Activated T-helper 17 cell treated with anti-CD3 and anti-CD28 coated beads, Interleukin-2, amount 50 U/mL, for 72 hours (primary cell): ENCODE measurements around the gene OR4D6. TPM values are rescaled to one million over a fixed set of nuclear protein-coding genes. Genes with fewer than 3 reads are reported as not detected.
A peak's percentile ranks its signal among the peaks of the same experiment; 100 is the strongest.
"Not testable (repeated sequence)": the region's sequence is repeated elsewhere in the genome, so short reads cannot be mapped to it uniquely, and the experiment has no call there.

Experiments
- ATAC-seq: fragments of 150-1000 bp; cut with Tn5 transposase; replicated peaks from 2 replicates; pipeline ENCODE4 v1.10.0; 2021; ENCODE audit warnings: mild to moderate bottlenecking, moderate library complexity
- H3K27ac Mint-ChIP-seq: one replicate; pipeline ENCODE4 v1.8.0; 2022; ENCODE audit warnings: mixed read lengths
- H3K27me3 Mint-ChIP-seq: one replicate; pipeline ENCODE4 v1.8.0; 2022; ENCODE audit warnings: mixed read lengths
- H3K36me3 Mint-ChIP-seq: one replicate; pipeline ENCODE4 v1.8.0; 2022; ENCODE audit warnings: low read depth, mild to moderate bottlenecking, mixed read lengths
- H3K4me1 Mint-ChIP-seq: one replicate; pipeline ENCODE4 v1.8.0; 2022; ENCODE audit warnings: mixed read lengths
- H3K4me3 Mint-ChIP-seq: one replicate; pipeline ENCODE4 v1.8.0; 2022; ENCODE audit warnings: mild to moderate bottlenecking, mixed read lengths
- H3K9me3 Mint-ChIP-seq: one replicate; pipeline ENCODE4 v1.8.0; 2022; ENCODE audit warnings: mixed read lengths
- total RNA-seq, 2 donors: library from RNA; stranded (reverse); gene quantifications; one replicate each; pipeline ENCODE4 v1.2.3, GENCODE V29; 2022

The OR4D6 gene
- total RNA-seq: not detected

GRCh38 chr11:59456661-59457060 is at the start of gene OR4D6:
Gene OR4D6 (plus strand): TSS chr11:59456961. CDS start chr11:59456961, 0 bp downstream.
- ATAC-seq: no peak

GRCh38 chr11:59413646-59414045 is 43.1 kb upstream of the OR4D6 start:
- ATAC-seq: no peak
- H3K9me3 Mint-ChIP-seq: peaks cover 10% of the 10 kb centered on the region
- no peaks in the 10 kb centered on the region for H3K36me3 Mint-ChIP-seq
- no peaks in the 10 kb centered on the region for H3K4me1 Mint-ChIP-seq
- peaks cover 29% of the 10 kb centered on the region for H3K27me3 Mint-ChIP-seq
- H3K4me3 Mint-ChIP-seq: no peak overlapping the region
- H3K27ac Mint-ChIP-seq: no peak overlapping the region

More at GRCh38 chr11:59456661-59457060, at the start of gene OR4D6:
- Mint-ChIP-seq H3K9me3 (no peaks in the 10 kb centered on the region), H3K4me1 (no peaks in the 10 kb centered on the region), H3K27me3 (peaks cover 22% of the 10 kb centered on the region), H3K4me3 (no peak within 1 kb of the TSS), H3K27ac (no peak within 1 kb of the TSS), H3K36me3 (no peaks in the 10 kb centered on the region)

GRCh38 chr11:59415111-59415510 is 41.6 kb upstream of the OR4D6 start:
- ATAC-seq: no peak
- Mint-ChIP-seq H3K9me3 (peaks cover 3% of the 10 kb centered on the region), H3K4me1 (no peaks in the 10 kb centered on the region), H3K27me3 (peaks cover 29% of the 10 kb centered on the region), H3K27ac (no peak overlapping the region), H3K4me3 (no peak overlapping the region), H3K36me3 (no peaks in the 10 kb centered on the region)

DNA sequence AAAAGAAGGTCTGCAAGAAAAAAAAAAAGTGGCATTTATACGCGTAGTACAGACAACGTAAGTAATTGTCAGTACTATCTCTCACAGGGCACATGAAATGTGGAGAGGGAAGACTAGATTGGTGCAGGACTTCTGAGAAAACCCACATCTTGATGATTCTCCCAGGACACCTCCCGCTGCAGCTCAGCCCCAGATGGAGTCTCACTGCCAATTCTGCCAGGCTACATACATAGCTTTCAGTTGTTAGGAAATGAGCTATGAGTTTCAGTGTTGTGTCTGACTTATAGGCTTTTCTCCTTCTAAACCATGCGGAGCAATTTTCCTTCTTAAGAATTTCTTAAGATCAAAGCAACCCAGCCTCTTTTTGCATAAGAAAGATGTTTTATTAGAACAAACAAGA is 40.1 kb upstream of the OR4D6 start:
- peaks cover 29% of the 10 kb centered on the region for H3K27me3 Mint-ChIP-seq
- no peaks in the 10 kb centered on the region for H3K36me3 Mint-ChIP-seq
- H3K4me1 Mint-ChIP-seq: no peaks in the 10 kb centered on the region
- no peak overlapping the region for H3K4me3 Mint-ChIP-seq
- no peak overlapping the region for H3K27ac Mint-ChIP-seq
- no peak for ATAC-seq
- no peaks in the 10 kb centered on the region for H3K9me3 Mint-ChIP-seq

- H3K36me3 Mint-ChIP-seq: no peaks in the 10 kb centered on the region
- H3K27ac Mint-ChIP-seq: no peak overlapping the region
- no peaks in the 10 kb centered on the region for H3K4me1 Mint-ChIP-seq
- no peaks in the 10 kb centered on the region for H3K9me3 Mint-ChIP-seq
- peaks cover 29% of the 10 kb centered on the region for H3K27me3 Mint-ChIP-seq
- no peak for ATAC-seq
- no peak overlapping the region for H3K4me3 Mint-ChIP-seq
Measured at GRCh38 chr11:59417023-59417422, 39.7 kb upstream of the OR4D6 start.

GRCh38 chr11:59418156-59418555 is 38.6 kb upstream of the OR4D6 start:
- Mint-ChIP-seq H3K9me3 (no peaks in the 10 kb centered on the region), H3K36me3 (no peaks in the 10 kb centered on the region)
- ATAC-seq: no peak

DNA sequence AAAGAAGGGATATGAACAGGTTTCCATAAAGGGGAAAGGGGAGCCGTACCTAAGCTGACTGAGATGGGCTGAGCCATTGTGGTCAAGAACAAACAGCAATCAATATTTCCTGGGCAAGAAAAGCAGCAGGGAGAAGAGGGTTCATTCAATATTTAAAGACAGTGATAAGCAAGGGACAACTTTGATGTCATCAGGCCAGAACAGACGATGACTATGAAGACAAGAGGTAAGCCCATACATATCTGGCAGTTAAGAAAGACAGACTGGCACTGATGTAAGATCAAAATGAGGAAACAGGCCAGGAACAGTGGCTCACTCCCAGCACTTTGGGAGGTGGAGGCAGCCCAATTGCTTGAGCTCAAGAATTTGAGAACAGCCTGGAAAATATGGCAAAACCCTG is 32.9 kb upstream of the OR4D6 start:
- ATAC-seq: no peak
- Mint-ChIP-seq H3K27me3 (peaks cover 5% of the 10 kb centered on the region), H3K9me3 (no peaks in the 10 kb centered on the region), H3K4me1 (no peaks in the 10 kb centered on the region), H3K36me3 (no peaks in the 10 kb centered on the region), H3K27ac (no peak overlapping the region), H3K4me3 (no peak overlapping the region)

More at GRCh38 chr11:59418156-59418555, 38.6 kb upstream of the OR4D6 start:
- Mint-ChIP-seq H3K4me3 (no peak overlapping the region), H3K27me3 (peaks cover 27% of the 10 kb centered on the region), H3K4me1 (no peaks in the 10 kb centered on the region), H3K27ac (no peak overlapping the region)

- ATAC-seq: no peak
- no peak overlapping the region for H3K27ac Mint-ChIP-seq
- no peaks in the 10 kb centered on the region for H3K9me3 Mint-ChIP-seq
- peaks cover 8% of the 10 kb centered on the region for H3K27me3 Mint-ChIP-seq
- no peaks in the 10 kb centered on the region for H3K4me1 Mint-ChIP-seq
- no peaks in the 10 kb centered on the region for H3K36me3 Mint-ChIP-seq
- H3K4me3 Mint-ChIP-seq: no peak overlapping the region
Measured at GRCh38 chr11:59425131-59425530, 31.6 kb upstream of the OR4D6 start.

DNA sequence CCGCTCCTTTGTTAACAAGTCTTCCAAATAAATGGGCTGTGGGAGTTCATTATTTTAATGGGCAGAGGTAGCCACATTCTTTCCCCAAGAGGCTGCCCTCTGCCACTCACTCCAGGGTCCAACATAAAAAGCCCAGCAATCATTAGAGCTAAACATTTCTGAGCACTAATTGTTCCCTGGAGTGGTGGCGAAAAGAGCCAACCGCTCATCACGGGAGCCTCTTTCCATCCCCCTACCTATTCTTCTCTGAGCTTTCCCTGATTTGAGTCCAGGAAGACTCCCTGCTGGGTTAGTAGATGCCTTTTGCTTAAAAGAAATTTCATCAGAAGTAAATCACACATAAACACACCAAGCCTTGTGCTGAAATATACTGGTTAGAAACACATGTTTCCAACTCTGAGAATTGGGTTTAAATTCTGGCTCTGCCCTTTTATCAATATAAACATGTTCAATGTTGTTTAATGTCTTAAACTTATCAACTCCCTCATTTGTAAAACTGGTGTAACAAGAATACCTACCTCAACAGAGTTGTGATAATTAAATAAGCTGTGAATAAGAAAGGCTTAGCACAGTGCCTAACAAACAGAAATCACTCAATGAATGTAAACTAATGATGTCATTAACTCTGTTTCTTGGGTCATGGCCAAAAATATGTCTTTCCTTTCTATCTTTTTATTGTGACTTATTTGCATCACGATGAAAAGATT is 30.2 kb upstream of the OR4D6 start, which contains the start of gene OR5A2:
OR5A2 (minus strand) TSS at position 53 of the 707 bp plus-strand sequence. CDS start 3,460 bp downstream, outside the sequence.
- Mint-ChIP-seq H3K4me3 (no peak within 1 kb of the TSS), H3K9me3 (no peaks in the 10 kb centered on the region), H3K36me3 (no peaks in the 10 kb centered on the region), H3K27me3 (peaks cover 8% of the 10 kb centered on the region), H3K27ac (no peak within 1 kb of the TSS), H3K4me1 (no peaks in the 10 kb centered on the region)
- ATAC-seq: no peak

- Mint-ChIP-seq H3K27me3 (peaks cover 13% of the 10 kb centered on the region), H3K36me3 (no peaks in the 10 kb centered on the region), H3K4me3 (no peak overlapping the region), H3K4me1 (no peaks in the 10 kb centered on the region), H3K9me3 (no peaks in the 10 kb centered on the region), H3K27ac (no peak overlapping the region)
- no peak for ATAC-seq
Measured at GRCh38 chr11:59427068-59427382, 29.7 kb upstream of the OR4D6 start.

GRCh38 chr11:59429924-59430516 is 26.7 kb upstream of the OR4D6 start:
- H3K9me3 Mint-ChIP-seq: no peaks in the 10 kb centered on the region
- no peak overlapping the region for H3K4me3 Mint-ChIP-seq
- H3K27ac Mint-ChIP-seq: no peak overlapping the region
- no peaks in the 10 kb centered on the region for H3K36me3 Mint-ChIP-seq
- no peaks in the 10 kb centered on the region for H3K4me1 Mint-ChIP-seq
- H3K27me3 Mint-ChIP-seq: peaks cover 10% of the 10 kb centered on the region
- peak; percentile 53 for ATAC-seq

GRCh38 chr11:59436169-59436568 is 20.6 kb upstream of the OR4D6 start, which contains the start of gene OR5A1:
Gene OR5A1 (plus strand): TSS chr11:59436469. CDS start chr11:59443169, 6,700 bp downstream.
- H3K27me3 Mint-ChIP-seq: peaks cover 6% of the 10 kb centered on the region
- ATAC-seq: no peak
- no peak within 1 kb of the TSS for H3K27ac Mint-ChIP-seq
- H3K4me1 Mint-ChIP-seq: no peaks in the 10 kb centered on the region
- no peaks in the 10 kb centered on the region for H3K36me3 Mint-ChIP-seq
- H3K9me3 Mint-ChIP-seq: no peaks in the 10 kb centered on the region
- H3K4me3 Mint-ChIP-seq: no peak within 1 kb of the TSS

- no peaks in the 10 kb centered on the region for H3K36me3 Mint-ChIP-seq
- H3K9me3 Mint-ChIP-seq: no peaks in the 10 kb centered on the region
- no peak overlapping the region for H3K4me3 Mint-ChIP-seq
- no peak overlapping the region for H3K27ac Mint-ChIP-seq
- peaks cover 5% of the 10 kb centered on the region for H3K27me3 Mint-ChIP-seq
- ATAC-seq: no peak
- no peaks in the 10 kb centered on the region for H3K4me1 Mint-ChIP-seq
Measured at GRCh38 chr11:59437770-59438169, 19.0 kb upstream of the OR4D6 start.

GRCh38 chr11:59445624-59446023 is 11.1 kb upstream of the OR4D6 start:
- H3K36me3 Mint-ChIP-seq, H3K4me1 Mint-ChIP-seq, H3K27ac Mint-ChIP-seq, ATAC-seq, H3K9me3 Mint-ChIP-seq, H3K4me3 Mint-ChIP-seq: not testable (repeated sequence)
- peaks cover 19% of the 10 kb centered on the region for H3K27me3 Mint-ChIP-seq

- peaks cover 10% of the 10 kb centered on the region for H3K27me3 Mint-ChIP-seq
- ATAC-seq: no peak
- no peaks in the 10 kb centered on the region for H3K4me1 Mint-ChIP-seq
- H3K4me3 Mint-ChIP-seq: no peak overlapping the region
- H3K9me3 Mint-ChIP-seq: peaks cover 5% of the 10 kb centered on the region
- no peak overlapping the region for H3K27ac Mint-ChIP-seq
- H3K36me3 Mint-ChIP-seq: no peaks in the 10 kb centered on the region
Measured at GRCh38 chr11:59448484-59448883, 8.3 kb upstream of the OR4D6 start.
